ENCODE data around the gene SMYD3.

- TF ChIP-seq CTCF (conservative IDR thresholded peaks at IDR 0.05): no peak
- TF ChIP-seq ZFX (IDR thresholded peaks at IDR 0.05): no peak
Observed at GRCh38 chr1:245869847-245870246, 637.2 kb downstream of the SMYD3 start.

Measured in C4-2B (cell line).